HepG2 (cell line): ENCODE results near the gene RABGEF1. TPM values are rescaled to one million over a fixed set of nuclear protein-coding genes. Genes with fewer than 3 reads are reported as not detected.

Experiments used
- AKAP8 ChIP-seq: sonication (generic); formaldehyde crosslinking; IDR thresholded peaks from 2 replicates; pipeline ENCODE4 v1.5.1; 2020; ENCODE audit warnings: mild to moderate bottlenecking, missing genetic modification reagents
- ARHGAP35 ChIP-seq: sonication (generic); formaldehyde crosslinking; IDR thresholded peaks from 2 replicates; pipeline ENCODE4 v1.9.0; 2022; ENCODE audit warnings: mild to moderate bottlenecking, inconsistent platforms, moderate library complexity, missing genetic modification reagents, borderline replicate concordance
- ATF6 ChIP-seq: sonication (generic); formaldehyde crosslinking; conservative IDR thresholded peaks from 2 replicates; pipeline ENCODE4 v1.4.0; 2020; ENCODE audit warnings: missing genetic modification reagents
- CREM ChIP-seq, 2 experiments: sonication (generic) in 1 of 2; formaldehyde crosslinking in 1 of 2; IDR thresholded peaks; 2 replicates each; pipeline versions ENCODE4 v1.4.0 to v1.6.1; 2016 to 2020; ENCODE audit warnings: antibody characterized with exemption in 1 of 2, mild to moderate bottlenecking in 1 of 2, missing genetic modification reagents in 1 of 2
- GATAD1 ChIP-seq: IDR thresholded peaks from 2 replicates; pipeline ENCODE4 v1.6.1; 2016; ENCODE audit warnings: missing genetic modification reagents, missing compliant biosample characterization
- HMGXB4 ChIP-seq, 2 experiments: sonication (generic) in 1 of 2; formaldehyde crosslinking in 1 of 2; IDR thresholded peaks; 2 replicates each; pipeline versions ENCODE4 v1.4.0 to v1.6.1; 2018 to 2020; ENCODE audit warnings: missing genetic modification reagents in 2 of 2, borderline replicate concordance in 1 of 2, low read depth in 1 of 2, mild to moderate bottlenecking in 1 of 2, missing biosample characterization in 1 of 2
- KLF12 ChIP-seq: sonication (generic); formaldehyde crosslinking; IDR thresholded peaks from 2 replicates; pipeline ENCODE4 v1.4.0; 2020; ENCODE audit warnings: missing genetic modification reagents, borderline replicate concordance
- KMT2A ChIP-seq: sonication (generic); formaldehyde crosslinking; IDR thresholded peaks from 2 replicates; pipeline ENCODE4 v1.4.0; 2020; ENCODE audit warnings: missing genetic modification reagents
- MAFK ChIP-seq, 2 experiments: IDR thresholded peaks in 1 of 2; conservative IDR thresholded peaks in 1 of 2; 2 replicates each; pipeline ENCODE4 v1.6.1; 2011; ENCODE audit warnings: improper control_type of control experiment in 2 of 2, low read length in 2 of 2
- MEF2D ChIP-seq: sonication (generic); formaldehyde crosslinking; IDR thresholded peaks from 2 replicates; pipeline ENCODE4 v1.5.1; 2020; ENCODE audit warnings: mild to moderate bottlenecking, missing genetic modification reagents
- MXD1 ChIP-seq: sonication (generic); formaldehyde crosslinking; IDR thresholded peaks from 2 replicates; pipeline ENCODE4 v1.4.0; 2020; ENCODE audit warnings: mild to moderate bottlenecking, missing genetic modification reagents
- PREB ChIP-seq: sonication (generic); formaldehyde crosslinking; IDR thresholded peaks from 2 replicates; pipeline ENCODE4 v1.4.0; 2020; ENCODE audit warnings: missing genetic modification reagents
- SALL2 ChIP-seq: sonication (generic); formaldehyde crosslinking; IDR thresholded peaks from 2 replicates; pipeline ENCODE4 v1.8.1; 2023; ENCODE audit warnings: mild to moderate bottlenecking, missing genetic modification reagents, inconsistent platforms
- SRSF4 ChIP-seq: fragments of 200-400 bp; formaldehyde crosslinking; IDR thresholded peaks from one replicate; pipeline ENCODE4 v1.6.1; 2018; ENCODE audit warnings: mild to moderate bottlenecking, low read depth, low read length, moderate library complexity; ENCODE audit not compliant: poor library complexity, severe bottlenecking
- TEAD2 ChIP-seq: sonication (generic); formaldehyde crosslinking; IDR thresholded peaks from 2 replicates; pipeline ENCODE4 v1.9.0; 2021; ENCODE audit warnings: missing genetic modification reagents
- ZFP36L2 ChIP-seq: sonication (generic); formaldehyde crosslinking; IDR thresholded peaks from 2 replicates; pipeline ENCODE4 v1.4.0; 2020; ENCODE audit warnings: missing genetic modification reagents
- ZMYM3 ChIP-seq: sonication (generic); formaldehyde crosslinking; IDR thresholded peaks from 2 replicates; pipeline ENCODE4 v1.5.1; 2020; ENCODE audit warnings: mild to moderate bottlenecking, missing genetic modification reagents
- ZNF225 ChIP-seq: sonication (generic); formaldehyde crosslinking; IDR thresholded peaks from 2 replicates; pipeline ENCODE4 v1.4.0; 2020; ENCODE audit warnings: mild to moderate bottlenecking, missing genetic modification reagents
- ZNF234 ChIP-seq: sonication (generic); formaldehyde crosslinking; conservative IDR thresholded peaks from 2 replicates; pipeline ENCODE4 v1.5.1; 2020; ENCODE audit warnings: mild to moderate bottlenecking, missing genetic modification reagents
- ZNF562 ChIP-seq: sonication (generic); formaldehyde crosslinking; IDR thresholded peaks from 2 replicates; pipeline ENCODE4 v1.8.0; 2022; ENCODE audit warnings: missing genetic modification reagents, borderline replicate concordance
- ZNF691 ChIP-seq: sonication (generic); formaldehyde crosslinking; IDR thresholded peaks from 2 replicates; pipeline ENCODE4 v1.4.0; 2020; ENCODE audit warnings: missing genetic modification reagents, low read depth, mild to moderate bottlenecking, borderline replicate concordance
- ZNF782 ChIP-seq: sonication (generic); formaldehyde crosslinking; IDR thresholded peaks from 2 replicates; pipeline ENCODE4 v1.4.0; 2020; ENCODE audit warnings: missing genetic modification reagents, mild to moderate bottlenecking, borderline replicate concordance
- ZNF788 ChIP-seq: sonication (generic); formaldehyde crosslinking; IDR thresholded peaks from 2 replicates; pipeline ENCODE4 v1.5.0; 2020; ENCODE audit warnings: mild to moderate bottlenecking, missing genetic modification reagents, borderline replicate concordance
- polyA plus RNA-seq, 8 experiments: library from polyadenylated mRNA; depleted of rRNA in 3 of 8; stranded (reverse) in 7 of 8; unstranded in 1 of 8; fragments of >200 nt; fragmentation: Illumina TruSeq in 4 of 8; extraction: Trizol in 4 of 8; gene quantifications; 2 replicates each; pipeline versions ENCODE4 v1.2.1 to v1.2.3, GENCODE V29; 2011 to 2016; ENCODE audit warnings: low read depth in 4 of 8, missing spikeins in 1 of 8, mixed read lengths in 1 of 8; ENCODE audit not compliant: insufficient read depth in 1 of 8
- total RNA-seq, 5 experiments: library from RNA; depleted of rRNA; stranded (reverse); fragments of >200 nt; fragmentation: Illumina TruSeq; extraction: Trizol; gene quantifications; 2 replicates each; pipeline ENCODE4 v1.2.3, GENCODE V29; 2016; ENCODE audit warnings: low read depth in 1 of 5

The RABGEF1 gene
- total and polyA plus RNA-seq, 2 of the 13 experiments (the other 11 are each of a cell fraction or from before 2014, with no cell fraction given), result 22.7 to 35.3 TPM

- TF ChIP-seq MEF2D (CRISPR knock-in tag) (0 out of 2 replicates have a peak, but pooled peaks have one; percentile 30), ZNF691 (CRISPR knock-in tag) (peak; percentile 25; the same call in 1 of the 2 replicates), ZNF234 (CRISPR knock-in tag) (no peak), PREB (CRISPR knock-in tag) (0 out of 2 replicates have a peak, but pooled peaks have one; percentile 28), KLF12 (CRISPR knock-in tag) (no peak), ZNF788 (no peak), ZMYM3 (CRISPR knock-in tag) (peak; percentile 57; the same call in 1 of the 2 replicates), ARHGAP35 (CRISPR knock-in tag) (peak; percentile 24; the same call in 1 of the 2 replicates), ZNF562 (CRISPR knock-in tag) (no peak), AKAP8 (CRISPR knock-in tag) (peak; percentile 81), HMGXB4 (CRISPR knock-in tag; IDR thresholded peaks at IDR 0.05; ENCODE audit: borderline replicate concordance in 1 of 2, low read depth in 1 of 2) (peak; percentile 51 to 83; a peak in 3 of 4 replicates), SRSF4 (no peak), MXD1 (CRISPR knock-in tag) (peak; percentile 63), GATAD1 (CRISPR knock-in tag) (peak; percentile 91), ATF6 (CRISPR knock-in tag) (no peak), TEAD2 (CRISPR knock-in tag) (no peak), CREM (IDR thresholded peaks at IDR 0.05) (peak; percentile 92), CREM (CRISPR knock-in tag; IDR thresholded peaks at IDR 0.05) (peak; percentile 56), SALL2 (no peak), KMT2A (CRISPR knock-in tag) (peak; percentile 45), MAFK (conservative IDR thresholded peaks at IDR 0.05 in 1 of 2, IDR thresholded peaks at IDR 0.05 in 1 of 2; ENCODE audit: low read length in 2 of 2) (no peak), ZNF225 (CRISPR knock-in tag) (no peak; the same call in 1 of the 2 replicates), ZNF782 (CRISPR knock-in tag) (no peak; the same call in 1 of the 2 replicates), ZFP36L2 (CRISPR knock-in tag) (no peak)
These were observed at the start of gene RABGEF1 (continued) for GRCh38 chr7:66740302-66740979.
